GM19452 (cell line): ENCODE results near the gene ATRNL1.
"Not testable (repeated sequence)": the region's sequence is repeated elsewhere in the genome, so short reads cannot be mapped to it uniquely, and the experiment has no call there.

Experiments used
- ATAC-seq: cut with Tn5 transposase; IDR thresholded peaks from one replicate; pipeline ENCODE4 v1.9.1; 2021; ENCODE audit not compliant: unreplicated experiment

ATRNL1 gene

DNA sequence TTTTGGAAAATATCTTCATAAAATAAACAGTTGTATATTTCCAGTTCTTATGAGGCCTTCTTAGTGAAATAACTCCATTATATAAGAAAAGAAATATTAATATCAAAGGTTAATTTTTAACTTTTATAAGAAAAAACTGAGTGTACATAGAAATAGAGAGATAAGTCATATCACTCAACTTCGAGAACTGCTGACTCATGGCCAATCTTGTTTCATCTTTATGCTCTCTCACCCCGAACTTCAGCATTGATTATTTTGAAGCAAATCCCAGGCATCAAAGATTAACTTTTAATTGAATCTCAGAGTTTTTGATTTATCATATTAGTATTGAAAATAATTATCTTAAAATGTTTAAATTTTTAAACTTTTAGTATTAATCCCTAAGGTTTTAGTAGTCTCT lies 652.8 kb downstream of the ATRNL1 start:
- ATAC-seq = no peak

GRCh38 chr10:115747811-115748210 lies 654.6 kb downstream of the ATRNL1 start:
- no peak for ATAC-seq

DNA sequence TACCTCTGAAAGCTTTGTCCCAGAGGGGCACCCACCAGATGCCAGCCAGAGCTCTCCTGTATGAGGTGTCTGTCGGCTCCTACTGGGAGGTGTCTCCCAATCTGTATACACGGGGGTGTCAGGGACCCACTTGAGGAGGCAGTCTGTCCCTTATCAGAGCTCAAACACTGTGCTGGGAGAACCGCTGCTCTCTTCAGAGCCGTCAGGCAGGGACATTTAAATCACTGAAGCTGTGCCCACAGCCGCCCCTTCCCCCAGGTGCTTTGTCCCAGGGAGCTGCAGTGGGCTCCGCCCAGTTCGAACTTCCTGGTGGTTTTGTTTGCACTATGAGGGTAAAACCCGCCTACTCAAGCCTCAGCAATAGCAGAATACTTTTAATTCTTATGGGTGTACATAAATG lies 665.3 kb downstream of the ATRNL1 start:
- not testable (repeated sequence) for ATAC-seq

DNA sequence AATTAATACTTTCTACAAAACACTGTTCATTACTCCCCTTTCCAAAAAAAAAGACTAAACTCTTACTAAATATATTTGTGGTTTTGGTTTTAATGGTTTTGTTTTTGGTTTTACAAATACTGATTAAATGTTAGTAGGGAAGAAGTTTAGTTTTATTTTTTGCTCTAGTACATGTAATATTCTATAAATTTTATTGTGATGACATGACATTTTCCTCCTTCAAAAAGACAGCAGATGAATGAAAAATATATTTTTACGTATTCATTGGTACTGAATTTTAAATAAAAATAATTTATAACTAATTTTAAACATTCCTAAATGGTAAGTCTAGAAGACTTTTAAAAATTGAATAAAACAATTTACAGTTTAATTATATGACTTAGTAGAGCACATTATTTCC lies 667.0 kb downstream of the ATRNL1 start:
- no peak for ATAC-seq

GRCh38 chr10:115761166-115761565 lies 668.0 kb downstream of the ATRNL1 start:
- ATAC-seq = no peak

DNA sequence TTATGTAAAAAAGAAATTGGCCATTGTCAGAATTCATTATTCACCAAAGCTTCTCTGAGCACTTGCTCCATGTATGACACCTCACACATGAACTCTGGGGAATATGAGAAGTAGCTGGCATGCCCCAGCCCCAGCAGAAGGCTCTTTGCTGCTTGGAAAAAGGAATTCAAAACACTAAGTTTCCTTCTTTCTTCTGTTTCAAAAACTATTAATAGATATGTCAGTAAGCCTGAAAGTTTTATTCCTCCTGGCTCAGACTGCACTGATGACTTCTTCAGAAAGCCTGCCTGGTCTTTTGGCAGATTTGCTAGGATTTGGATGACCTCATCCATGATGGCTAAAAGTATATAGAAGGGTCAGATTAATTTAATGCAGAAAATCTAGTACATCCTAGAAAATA lies 668.9 kb downstream of the ATRNL1 start:
- ATAC-seq = no peak

GRCh38 chr10:115771755-115772154 lies 678.6 kb downstream of the ATRNL1 start:
- ATAC-seq = no peak

- ATAC-seq = no peak
Observed at GRCh38 chr10:115772606-115773005, 679.4 kb downstream of the ATRNL1 start.

- ATAC-seq = no peak
Observed at GRCh38 chr10:115773832-115774231, 680.7 kb downstream of the ATRNL1 start.

DNA sequence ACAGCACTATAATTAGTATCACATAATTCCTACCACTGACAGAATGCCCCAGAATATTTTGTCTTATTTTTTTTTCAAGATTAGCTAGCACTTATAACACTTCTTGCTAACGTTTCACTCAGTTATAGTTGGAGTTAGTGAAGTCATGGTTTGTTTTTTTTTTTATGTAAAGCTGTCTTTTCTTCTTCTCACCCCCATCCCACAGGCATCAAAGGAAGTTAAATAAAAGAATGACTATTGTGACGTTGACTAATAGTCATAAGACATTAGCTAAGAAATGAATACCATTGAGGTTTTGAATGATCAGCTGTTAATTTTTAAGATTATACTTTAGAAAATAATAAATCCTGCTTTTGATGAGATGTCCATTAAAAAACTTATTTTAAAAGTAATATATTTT lies 681.6 kb downstream of the ATRNL1 start:
- no peak for ATAC-seq

- ATAC-seq = no peak
Observed at GRCh38 chr10:115777646-115778045, 684.5 kb downstream of the ATRNL1 start.

- no peak for ATAC-seq
Observed at GRCh38 chr10:115790220-115790619, 697.1 kb downstream of the ATRNL1 start.

DNA sequence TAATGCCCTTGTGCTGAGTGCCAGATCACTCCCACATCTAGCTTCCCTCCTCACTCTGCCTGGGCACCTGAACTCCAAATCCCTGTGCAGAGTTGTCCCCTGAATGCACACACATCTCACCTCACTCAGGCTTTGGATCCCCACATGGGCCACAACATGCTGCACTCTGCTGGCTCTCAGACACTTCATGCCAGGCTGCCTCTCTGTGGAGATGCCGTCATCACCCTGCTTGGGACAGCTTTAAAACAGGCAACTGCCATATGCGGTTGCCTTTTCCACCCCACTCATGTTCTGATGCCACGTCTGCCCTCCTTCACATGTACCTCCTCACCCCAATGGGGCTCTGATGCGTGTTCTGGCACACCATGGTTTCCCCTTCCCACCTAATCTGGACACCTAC lies 702.8 kb downstream of the ATRNL1 start:
- ATAC-seq = no peak

- no peak for ATAC-seq
Observed at GRCh38 chr10:115801457-115801856, 708.3 kb downstream of the ATRNL1 start.

- ATAC-seq = no peak
Observed at GRCh38 chr10:115801992-115802391, 708.8 kb downstream of the ATRNL1 start.

DNA sequence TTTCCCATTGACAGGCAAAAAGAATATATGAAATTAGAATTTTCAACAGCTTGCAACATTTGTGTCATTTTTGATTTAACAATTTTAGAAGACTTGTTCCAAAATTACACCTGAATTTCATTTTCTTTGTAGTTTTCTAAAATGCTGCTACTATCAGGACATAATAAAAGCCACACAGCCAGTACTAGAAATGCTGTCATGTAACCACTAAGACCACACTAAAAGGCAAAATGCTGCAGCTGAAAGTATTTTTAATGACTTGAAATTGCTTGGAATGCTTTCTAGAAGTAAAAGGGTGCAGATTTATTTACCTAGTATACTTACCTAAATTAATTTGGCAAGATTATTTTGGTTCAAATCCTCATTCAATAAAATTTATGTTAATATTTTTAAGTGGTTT lies 709.7 kb downstream of the ATRNL1 start:
- ATAC-seq = no peak

DNA sequence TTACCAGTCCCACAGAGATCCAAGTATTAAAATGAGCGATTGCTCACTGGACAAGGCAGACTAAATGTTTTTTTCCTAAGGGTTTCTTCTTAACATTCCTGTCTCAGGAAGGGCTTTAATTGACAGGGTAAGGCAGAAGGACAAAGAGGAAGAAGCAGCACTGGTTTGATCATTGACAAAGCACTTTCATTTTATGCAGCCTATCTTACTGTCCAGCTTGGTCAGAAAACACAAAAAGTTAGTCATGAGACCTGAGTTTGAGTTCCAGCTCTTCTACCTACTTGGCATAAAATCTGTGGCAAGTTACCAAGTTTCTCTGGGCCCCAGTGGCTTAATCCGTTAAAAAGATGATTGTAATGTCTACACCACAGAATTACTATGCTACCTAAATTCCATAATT lies 721.4 kb downstream of the ATRNL1 start:
- no peak for ATAC-seq

GRCh38 chr10:115818012-115818411 lies 724.8 kb downstream of the ATRNL1 start:
- no peak for ATAC-seq

DNA sequence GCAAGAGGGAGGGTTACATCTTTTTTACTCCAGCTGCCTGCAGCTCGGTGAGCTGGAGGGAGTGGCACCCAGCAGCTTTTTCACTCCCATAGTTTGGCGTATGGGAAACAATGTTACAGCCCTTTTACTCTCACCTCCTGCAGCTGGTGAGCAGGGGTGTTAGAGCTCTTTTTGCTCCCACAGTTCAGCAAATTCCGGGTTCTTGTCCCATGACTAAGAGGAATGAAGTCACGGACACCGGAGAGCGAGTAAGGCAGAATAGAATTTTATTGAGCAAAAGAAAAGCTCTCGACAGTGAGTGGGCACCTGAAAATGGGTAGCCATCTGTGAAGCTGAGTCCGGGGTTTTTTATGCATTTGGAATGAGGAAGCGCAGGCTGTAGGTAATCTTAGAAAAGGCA lies 733.2 kb downstream of the ATRNL1 start:
- ATAC-seq = no peak

GRCh38 chr10:115827231-115828009 lies 734.3 kb downstream of the ATRNL1 start:
- ATAC-seq = no peak

- ATAC-seq = not testable (repeated sequence)
Observed at GRCh38 chr10:115828182-115828581, 735.0 kb downstream of the ATRNL1 start.

GRCh38 chr10:115829521-115830205 lies 736.5 kb downstream of the ATRNL1 start:
- no peak for ATAC-seq
